Measurements from ENCODE around the gene SYNPR.

Gene SYNPR

GRCh38 chr3:63386568-63386967 is 108.5 kb downstream of the SYNPR start:
- Histone ChIP-seq H3K9me3 (ENCODE audit: low read length) (no peaks in the 10 kb centered on the region), H3K27ac (ENCODE audit: low read depth, low read length) (no peak overlapping the region), H3K36me3 (ENCODE audit: insufficient read depth, low read length) (no peaks in the 10 kb centered on the region), H3K4me1 (ENCODE audit: insufficient read depth, low read length) (no peaks in the 10 kb centered on the region), H3K9ac (ENCODE audit: low read length) (no peak overlapping the region), H3K27me3 (ENCODE audit: control insufficient read depth in 1 of 2, insufficient read depth in 2 of 2, low read length in 2 of 2) (no peaks in the 10 kb centered on the region), H3K4me3 (ENCODE audit: low read depth in 1 of 2, low read length in 2 of 2) (no peak overlapping the region)

- no peaks in the 10 kb centered on the region for H3K4me1 ChIP-seq (ENCODE audit: insufficient read depth, low read length)
Observed at GRCh38 chr3:63387568-63387967, 109.5 kb downstream of the SYNPR start.

GRCh38 chr3:63390710-63391230 is 112.7 kb downstream of the SYNPR start:
- Histone ChIP-seq H3K4me1 (ENCODE audit: insufficient read depth, low read length) (no peaks in the 10 kb centered on the region), H3K27ac (ENCODE audit: low read depth, low read length) (no peak overlapping the region), H3K4me3 (ENCODE audit: low read depth in 1 of 2, low read length in 2 of 2) (no peak overlapping the region), H3K9ac (ENCODE audit: low read length) (no peak overlapping the region), H3K27me3 (ENCODE audit: control insufficient read depth in 1 of 2, insufficient read depth in 2 of 2, low read length in 2 of 2) (no peaks in the 10 kb centered on the region), H3K9me3 (ENCODE audit: low read length) (no peaks in the 10 kb centered on the region), H3K36me3 (ENCODE audit: insufficient read depth, low read length) (no peaks in the 10 kb centered on the region)

More at GRCh38 chr3:63387568-63387967, 109.5 kb downstream of the SYNPR start:
- no peaks in the 10 kb centered on the region for H3K27me3 ChIP-seq (ENCODE audit: control insufficient read depth in 1 of 2, insufficient read depth in 2 of 2, low read length in 2 of 2)
- no peaks in the 10 kb centered on the region for H3K36me3 ChIP-seq (ENCODE audit: insufficient read depth, low read length)
- H3K9ac ChIP-seq (ENCODE audit: low read length): no peak overlapping the region
- no peak overlapping the region for H3K27ac ChIP-seq (ENCODE audit: low read depth, low read length)
- no peak overlapping the region for H3K4me3 ChIP-seq (ENCODE audit: low read depth in 1 of 2, low read length in 2 of 2)
- H3K9me3 ChIP-seq (ENCODE audit: low read length): no peaks in the 10 kb centered on the region

DNA sequence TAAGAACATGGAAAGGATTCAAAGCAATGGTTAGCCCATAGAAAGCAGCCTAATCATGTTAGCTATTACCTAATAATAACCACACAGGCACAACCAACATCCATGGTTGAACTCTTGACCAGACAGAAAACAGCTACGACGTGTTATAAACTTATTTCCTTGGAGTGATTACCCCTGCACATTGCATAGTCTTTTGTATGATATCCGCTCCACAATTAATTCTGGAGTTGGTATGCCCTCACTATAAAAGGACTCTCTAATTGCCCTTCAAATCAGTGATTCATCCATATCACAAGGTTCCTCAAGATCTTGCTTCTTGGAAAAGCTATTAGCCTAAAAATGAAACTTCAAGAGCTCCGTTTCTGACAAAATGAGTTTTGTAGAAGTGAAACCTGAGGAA is 117.9 kb downstream of the SYNPR start:
- no peaks in the 10 kb centered on the region for H3K4me1 ChIP-seq (ENCODE audit: insufficient read depth, low read length)
- H3K27ac ChIP-seq (ENCODE audit: low read depth, low read length): no peak overlapping the region
- H3K36me3 ChIP-seq (ENCODE audit: insufficient read depth, low read length): no peaks in the 10 kb centered on the region
- H3K4me3 ChIP-seq (ENCODE audit: low read depth in 1 of 2, low read length in 2 of 2): no peak overlapping the region
- no peaks in the 10 kb centered on the region for H3K9me3 ChIP-seq (ENCODE audit: low read length)
- H3K27me3 ChIP-seq (ENCODE audit: control insufficient read depth in 1 of 2, insufficient read depth in 2 of 2, low read length in 2 of 2): no peaks in the 10 kb centered on the region
- H3K9ac ChIP-seq (ENCODE audit: low read length): no peak overlapping the region

DNA sequence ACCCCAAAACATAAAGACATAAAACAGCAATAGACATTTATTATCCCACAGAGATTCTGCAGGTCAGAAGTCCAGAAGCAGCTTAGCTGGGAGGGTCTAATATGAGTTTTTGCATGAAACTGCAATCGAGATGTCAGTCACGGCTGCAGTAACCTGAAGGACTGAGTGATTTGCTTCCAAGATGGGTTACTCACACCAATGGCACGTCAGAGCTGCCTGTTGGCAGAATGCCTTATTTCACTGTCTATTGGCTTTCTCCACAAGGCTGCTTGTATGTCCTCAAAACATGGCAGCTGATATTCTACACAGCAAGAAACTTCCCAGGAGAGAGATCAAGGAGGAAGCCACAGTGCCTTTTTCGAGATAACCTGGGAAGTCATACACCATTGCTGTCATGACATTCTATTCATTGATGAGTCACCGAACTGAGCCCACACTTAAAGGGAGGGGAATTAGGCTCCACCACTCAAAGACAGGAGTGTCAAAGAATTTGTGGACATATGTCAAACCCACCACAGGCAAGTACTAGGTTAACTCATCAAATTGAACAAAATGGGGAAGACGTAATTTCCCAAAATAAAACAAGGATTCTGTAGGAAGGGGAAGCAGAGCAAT is 122.2 kb downstream of the SYNPR start:
- Histone ChIP-seq H3K27ac (ENCODE audit: low read depth, low read length) (no peak overlapping the region), H3K36me3 (ENCODE audit: insufficient read depth, low read length) (no peaks in the 10 kb centered on the region), H3K4me3 (ENCODE audit: low read depth in 1 of 2, low read length in 2 of 2) (no peak overlapping the region), H3K27me3 (ENCODE audit: control insufficient read depth in 1 of 2, insufficient read depth in 2 of 2, low read length in 2 of 2) (no peaks in the 10 kb centered on the region), H3K4me1 (ENCODE audit: insufficient read depth, low read length) (no peaks in the 10 kb centered on the region), H3K9me3 (ENCODE audit: low read length) (no peaks in the 10 kb centered on the region), H3K9ac (ENCODE audit: low read length) (no peak overlapping the region)

GRCh38 chr3:63405882-63406281 is 127.8 kb downstream of the SYNPR start:
- no peaks in the 10 kb centered on the region for H3K27me3 ChIP-seq (ENCODE audit: control insufficient read depth in 1 of 2, insufficient read depth in 2 of 2, low read length in 2 of 2)
- H3K4me1 ChIP-seq (ENCODE audit: insufficient read depth, low read length): no peaks in the 10 kb centered on the region
- H3K36me3 ChIP-seq (ENCODE audit: insufficient read depth, low read length): no peaks in the 10 kb centered on the region
- H3K27ac ChIP-seq (ENCODE audit: low read depth, low read length): no peak overlapping the region
- H3K9ac ChIP-seq (ENCODE audit: low read length): no peak overlapping the region
- no peak overlapping the region for H3K4me3 ChIP-seq (ENCODE audit: low read depth in 1 of 2, low read length in 2 of 2)
- H3K9me3 ChIP-seq (ENCODE audit: low read length): no peaks in the 10 kb centered on the region

DNA sequence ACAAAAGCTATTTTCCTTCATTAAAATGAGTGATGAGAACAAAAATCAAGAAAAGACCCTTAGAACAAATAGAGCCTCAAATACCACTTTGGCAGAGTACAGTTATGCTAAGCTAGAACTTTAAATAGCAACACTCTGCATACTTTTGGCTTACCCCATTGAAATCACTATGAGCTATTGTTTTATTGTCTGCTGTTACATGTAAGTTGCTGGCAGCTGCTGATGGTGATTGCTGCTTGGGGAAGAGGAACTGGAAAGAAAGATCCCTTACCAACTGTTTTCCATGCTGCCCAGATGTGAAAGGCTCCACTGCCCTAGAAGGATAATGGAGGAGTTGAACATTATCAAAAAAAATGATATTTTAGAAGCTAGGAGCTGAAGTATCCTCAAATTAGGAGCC is 135.4 kb downstream of the SYNPR start:
- Histone ChIP-seq H3K4me3 (ENCODE audit: low read depth in 1 of 2, low read length in 2 of 2) (no peak overlapping the region), H3K27me3 (ENCODE audit: control insufficient read depth in 1 of 2, insufficient read depth in 2 of 2, low read length in 2 of 2) (no peaks in the 10 kb centered on the region), H3K36me3 (ENCODE audit: insufficient read depth, low read length) (no peaks in the 10 kb centered on the region), H3K9ac (ENCODE audit: low read length) (no peak overlapping the region), H3K4me1 (ENCODE audit: insufficient read depth, low read length) (no peaks in the 10 kb centered on the region), H3K9me3 (ENCODE audit: low read length) (no peaks in the 10 kb centered on the region), H3K27ac (ENCODE audit: low read depth, low read length) (no peak overlapping the region)

DNA sequence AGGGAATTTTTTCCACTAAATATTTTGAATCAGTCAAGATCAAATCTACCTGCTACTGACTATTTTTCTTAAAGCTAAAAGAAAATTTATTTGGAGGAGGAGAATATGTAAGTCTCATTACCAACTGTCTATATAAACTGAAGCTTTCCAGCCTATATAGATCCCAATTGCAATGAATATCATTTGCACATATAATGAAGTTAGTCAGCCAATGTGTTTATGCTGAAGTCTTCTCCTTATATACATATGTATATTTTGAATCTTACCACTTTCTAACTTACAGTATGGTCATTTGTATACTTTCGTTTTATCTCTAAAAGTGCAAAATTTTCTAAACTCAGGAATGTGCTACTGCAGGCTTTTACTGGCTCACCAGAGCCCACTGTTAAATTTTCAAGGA is 136.5 kb downstream of the SYNPR start:
- Histone ChIP-seq H3K27ac (ENCODE audit: low read depth, low read length) (no peak overlapping the region), H3K36me3 (ENCODE audit: insufficient read depth, low read length) (no peaks in the 10 kb centered on the region), H3K9me3 (ENCODE audit: low read length) (no peaks in the 10 kb centered on the region), H3K4me1 (ENCODE audit: insufficient read depth, low read length) (no peaks in the 10 kb centered on the region), H3K27me3 (ENCODE audit: control insufficient read depth in 1 of 2, insufficient read depth in 2 of 2, low read length in 2 of 2) (no peaks in the 10 kb centered on the region), H3K9ac (ENCODE audit: low read length) (no peak overlapping the region), H3K4me3 (ENCODE audit: low read depth in 1 of 2, low read length in 2 of 2) (no peak overlapping the region)

GRCh38 chr3:63429905-63430304 is 151.8 kb downstream of the SYNPR start:
- H3K9me3 ChIP-seq (ENCODE audit: low read length): no peaks in the 10 kb centered on the region
- H3K36me3 ChIP-seq (ENCODE audit: insufficient read depth, low read length): no peaks in the 10 kb centered on the region
- no peak overlapping the region for H3K4me3 ChIP-seq (ENCODE audit: low read depth in 1 of 2, low read length in 2 of 2)
- H3K9ac ChIP-seq (ENCODE audit: low read length): no peak overlapping the region
- no peaks in the 10 kb centered on the region for H3K27me3 ChIP-seq (ENCODE audit: control insufficient read depth in 1 of 2, insufficient read depth in 2 of 2, low read length in 2 of 2)
- no peaks in the 10 kb centered on the region for H3K4me1 ChIP-seq (ENCODE audit: insufficient read depth, low read length)
- H3K27ac ChIP-seq (ENCODE audit: low read depth, low read length): no peak overlapping the region

DNA sequence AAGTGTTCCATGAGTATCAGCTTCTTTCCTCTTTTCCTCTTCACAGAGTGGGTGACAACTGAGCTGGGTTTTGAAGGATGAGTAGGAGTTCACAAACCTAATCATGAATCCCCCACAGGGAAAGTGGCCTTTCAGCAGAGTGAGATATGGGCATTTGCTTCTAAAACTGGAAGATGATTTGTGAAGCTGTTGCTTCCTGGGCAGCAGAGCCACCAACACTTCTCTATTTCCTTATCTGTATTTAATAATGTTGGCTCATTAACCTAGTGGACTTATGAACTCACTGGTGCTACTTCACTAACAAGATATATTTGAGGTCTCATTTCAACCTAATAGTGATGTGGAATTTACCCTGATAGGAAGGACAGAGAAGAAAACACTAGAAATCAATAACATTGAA is 152.8 kb downstream of the SYNPR start:
- Histone ChIP-seq H3K4me3 (ENCODE audit: low read depth in 1 of 2, low read length in 2 of 2) (no peak overlapping the region), H3K36me3 (ENCODE audit: insufficient read depth, low read length) (no peaks in the 10 kb centered on the region), H3K27me3 (ENCODE audit: control insufficient read depth in 1 of 2, insufficient read depth in 2 of 2, low read length in 2 of 2) (no peaks in the 10 kb centered on the region), H3K9me3 (ENCODE audit: low read length) (no peaks in the 10 kb centered on the region), H3K4me1 (ENCODE audit: insufficient read depth, low read length) (no peaks in the 10 kb centered on the region), H3K27ac (ENCODE audit: low read depth, low read length) (no peak overlapping the region), H3K9ac (ENCODE audit: low read length) (no peak overlapping the region)

GRCh38 chr3:63437858-63438257 is 159.8 kb downstream of the SYNPR start:
- Histone ChIP-seq H3K36me3 (ENCODE audit: insufficient read depth, low read length) (no peaks in the 10 kb centered on the region), H3K27me3 (ENCODE audit: control insufficient read depth in 1 of 2, insufficient read depth in 2 of 2, low read length in 2 of 2) (no peaks in the 10 kb centered on the region), H3K27ac (ENCODE audit: low read depth, low read length) (no peak overlapping the region), H3K9me3 (ENCODE audit: low read length) (no peaks in the 10 kb centered on the region), H3K9ac (ENCODE audit: low read length) (no peak overlapping the region), H3K4me1 (ENCODE audit: insufficient read depth, low read length) (no peaks in the 10 kb centered on the region), H3K4me3 (ENCODE audit: low read depth in 1 of 2, low read length in 2 of 2) (no peak overlapping the region)

DNA sequence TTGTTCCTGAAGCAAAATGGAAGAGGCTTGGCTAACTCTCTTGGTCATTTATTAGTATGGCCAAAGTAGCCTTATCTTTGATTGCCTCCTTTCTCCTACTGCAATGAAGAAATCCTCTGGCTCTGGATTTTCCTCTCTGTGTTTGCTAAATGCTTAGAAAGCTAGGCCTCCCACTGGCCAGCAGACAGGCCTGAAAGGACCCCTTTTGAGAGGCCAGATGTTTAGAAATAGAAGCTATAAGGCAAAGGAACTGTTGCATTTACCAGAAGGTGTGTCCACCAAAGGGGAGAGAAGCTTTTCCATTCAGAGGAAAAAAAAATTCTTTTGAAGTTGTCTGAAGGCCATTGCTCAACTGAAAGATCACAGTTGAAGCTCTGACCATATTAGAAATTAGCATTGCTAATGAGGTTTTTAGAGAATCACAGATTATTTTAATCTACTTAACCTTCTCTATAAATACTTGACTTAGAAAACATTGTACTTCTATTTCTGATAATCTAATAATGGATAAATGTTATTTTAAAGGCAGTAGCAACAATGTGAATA is 160.8 kb downstream of the SYNPR start:
- no peak overlapping the region for H3K27ac ChIP-seq (ENCODE audit: low read depth, low read length)
- H3K36me3 ChIP-seq (ENCODE audit: insufficient read depth, low read length): no peaks in the 10 kb centered on the region
- no peaks in the 10 kb centered on the region for H3K27me3 ChIP-seq (ENCODE audit: control insufficient read depth in 1 of 2, insufficient read depth in 2 of 2, low read length in 2 of 2)
- no peaks in the 10 kb centered on the region for H3K9me3 ChIP-seq (ENCODE audit: low read length)
- no peak overlapping the region for H3K9ac ChIP-seq (ENCODE audit: low read length)
- no peak overlapping the region for H3K4me3 ChIP-seq (ENCODE audit: low read depth in 1 of 2, low read length in 2 of 2)
- H3K4me1 ChIP-seq (ENCODE audit: insufficient read depth, low read length): no peaks in the 10 kb centered on the region

Measured in muscle layer of colon (tissue), 2 donors.